SK-N-SH (cell line): ENCODE results near the gene SV2B.

ENCODE experiments used
- CTCF ChIP-seq: fragments of 200-600 bp; sonication (generic); IDR thresholded peaks from 2 replicates; pipeline ENCODE4 v1.6.1; 2017; ENCODE audit warnings: antibody characterized with exemption, mild to moderate bottlenecking, moderate library complexity
- FOXJ3 ChIP-seq: sonication (generic); formaldehyde crosslinking; IDR thresholded peaks from 2 replicates; pipeline ENCODE4 v1.5.1; 2020; ENCODE audit warnings: mild to moderate bottlenecking, missing genetic modification reagents
- REST ChIP-seq: IDR thresholded peaks from 2 replicates; pipeline ENCODE4 v1.6.1; 2012; ENCODE audit warnings: mild to moderate bottlenecking, low read depth, low read length, moderate library complexity
- TAF1 ChIP-seq: IDR thresholded peaks from 2 replicates; pipeline ENCODE4 v1.6.1; 2012; ENCODE audit warnings: low read depth, mild to moderate bottlenecking, low read length, moderate library complexity, borderline replicate concordance

- TF ChIP-seq REST (no peak), TAF1 (no peak), CTCF (no peak), FOXJ3 (CRISPR knock-in tag) (no peak)
Observed at GRCh38 chr15:91192690-91193377, 92.8 kb downstream of the SV2B start.
